DND-41 (cell line): Measurements from ENCODE around the gene FAHD2B.
"Not testable (repeated sequence)": the region's sequence is repeated elsewhere in the genome, so short reads cannot be mapped to it uniquely, and the experiment has no call there.

Experiments
- CTCF ChIP-seq: IDR thresholded peaks from 2 replicates; pipeline ENCODE4 v1.5.1; 2012; ENCODE audit warnings: borderline replicate concordance, low read length, moderate library complexity, mild to moderate bottlenecking; ENCODE audit not compliant: poor library complexity, severe bottlenecking; ENCODE audit errors: extremely low read depth
- EZH2 ChIP-seq: IDR thresholded peaks from 3 replicates; pipeline ENCODE4 v1.6.1; 2012; ENCODE audit warnings: borderline replicate concordance, low read depth, mild to moderate bottlenecking, moderate library complexity, low read length, inconsistent platforms; ENCODE audit not compliant: severe bottlenecking

GRCh38 chr2:97048448-97048847 is 46.2 kb downstream of the FAHD2B start:
- TF ChIP-seq CTCF, EZH2: not testable (repeated sequence)
